GM10266 (cell line): Measurements from ENCODE around the gene ASIC3.
A peak's percentile ranks its signal among the peaks of the same experiment; 100 is the strongest.

Experiments
- DNase-seq: peaks from one replicate; pipeline ENCODE4 v3.0.0; 2012; ENCODE audit errors: extremely low spot score
- TF ChIP-seq, protein P1 (sequence below): IDR thresholded peaks from 2 replicates; pipeline ENCODE4 v1.5.1; 2012; ENCODE audit warnings: mild to moderate bottlenecking, low read depth; ENCODE audit not compliant: control insufficient read depth, insufficient read depth; ENCODE audit errors: missing control alignments

The ASIC3 gene

DNA sequence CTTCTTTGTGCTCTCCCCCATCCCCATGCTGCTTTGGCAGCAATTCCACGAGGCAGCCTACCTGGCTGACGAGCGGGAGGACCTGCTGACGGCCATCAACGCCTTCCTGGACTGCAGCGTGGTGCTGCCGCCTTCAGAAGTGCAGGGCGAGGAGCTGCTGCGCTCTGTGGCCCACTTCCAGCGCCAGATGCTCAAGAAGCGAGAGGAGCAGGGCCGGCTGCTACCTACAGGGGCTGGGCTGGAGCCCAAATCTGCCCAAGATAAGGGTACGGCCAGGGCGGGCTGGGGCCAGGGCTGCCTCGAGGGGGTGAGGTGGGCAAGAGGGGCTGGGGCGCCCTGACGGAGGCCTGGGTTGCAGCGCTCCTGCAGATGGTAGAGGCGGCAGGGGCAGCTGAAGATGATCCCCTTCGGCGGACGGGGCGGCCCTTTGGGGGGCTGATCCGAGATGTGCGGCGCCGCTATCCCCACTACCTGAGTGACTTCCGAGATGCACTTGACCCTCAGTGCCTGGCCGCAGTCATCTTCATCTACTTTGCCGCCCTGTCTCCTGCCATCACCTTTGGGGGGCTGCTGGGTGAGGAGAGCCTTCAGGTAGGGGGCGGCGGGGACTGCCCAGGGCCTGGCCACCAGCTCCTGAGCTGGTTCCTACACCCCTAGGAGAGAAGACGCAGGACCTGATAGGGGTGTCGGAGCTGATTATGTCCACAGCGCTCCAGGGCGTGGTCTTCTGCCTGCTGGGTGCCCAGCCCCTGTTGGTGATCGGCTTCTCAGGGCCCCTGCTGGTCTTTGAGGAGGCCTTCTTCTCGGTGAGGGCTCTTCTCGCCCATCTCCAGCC, 22.9 kb downstream of the ASIC3 start:
- DNase-seq: no peak
- TF ChIP-seq, protein P1, sequence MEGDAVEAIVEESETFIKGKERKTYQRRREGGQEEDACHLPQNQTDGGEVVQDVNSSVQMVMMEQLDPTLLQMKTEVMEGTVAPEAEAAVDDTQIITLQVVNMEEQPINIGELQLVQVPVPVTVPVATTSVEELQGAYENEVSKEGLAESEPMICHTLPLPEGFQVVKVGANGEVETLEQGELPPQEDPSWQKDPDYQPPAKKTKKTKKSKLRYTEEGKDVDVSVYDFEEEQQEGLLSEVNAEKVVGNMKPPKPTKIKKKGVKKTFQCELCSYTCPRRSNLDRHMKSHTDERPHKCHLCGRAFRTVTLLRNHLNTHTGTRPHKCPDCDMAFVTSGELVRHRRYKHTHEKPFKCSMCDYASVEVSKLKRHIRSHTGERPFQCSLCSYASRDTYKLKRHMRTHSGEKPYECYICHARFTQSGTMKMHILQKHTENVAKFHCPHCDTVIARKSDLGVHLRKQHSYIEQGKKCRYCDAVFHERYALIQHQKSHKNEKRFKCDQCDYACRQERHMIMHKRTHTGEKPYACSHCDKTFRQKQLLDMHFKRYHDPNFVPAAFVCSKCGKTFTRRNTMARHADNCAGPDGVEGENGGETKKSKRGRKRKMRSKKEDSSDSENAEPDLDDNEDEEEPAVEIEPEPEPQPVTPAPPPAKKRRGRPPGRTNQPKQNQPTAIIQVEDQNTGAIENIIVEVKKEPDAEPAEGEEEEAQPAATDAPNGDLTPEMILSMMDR: no peak

DNA sequence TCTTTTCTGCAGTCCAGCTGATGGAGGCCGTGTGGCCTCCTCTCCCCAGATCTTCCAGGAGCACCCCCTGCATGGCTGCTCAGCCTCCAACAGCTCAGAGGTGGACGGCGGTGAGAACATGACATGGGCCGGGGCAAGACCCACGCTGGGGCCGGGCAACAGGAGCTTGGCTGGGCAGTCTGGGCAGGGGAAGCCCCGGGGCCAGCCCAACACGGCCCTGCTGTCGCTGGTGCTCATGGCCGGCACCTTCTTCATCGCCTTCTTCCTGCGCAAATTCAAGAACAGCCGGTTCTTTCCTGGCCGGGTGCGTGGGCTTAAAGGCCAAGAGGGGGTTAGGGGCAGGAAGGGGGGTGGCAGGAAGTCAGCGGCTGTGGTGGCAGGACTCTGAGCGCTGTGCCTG, 25.7 kb downstream of the ASIC3 start:
- TF ChIP-seq, protein P1: no peak
- no peak for DNase-seq

DNA sequence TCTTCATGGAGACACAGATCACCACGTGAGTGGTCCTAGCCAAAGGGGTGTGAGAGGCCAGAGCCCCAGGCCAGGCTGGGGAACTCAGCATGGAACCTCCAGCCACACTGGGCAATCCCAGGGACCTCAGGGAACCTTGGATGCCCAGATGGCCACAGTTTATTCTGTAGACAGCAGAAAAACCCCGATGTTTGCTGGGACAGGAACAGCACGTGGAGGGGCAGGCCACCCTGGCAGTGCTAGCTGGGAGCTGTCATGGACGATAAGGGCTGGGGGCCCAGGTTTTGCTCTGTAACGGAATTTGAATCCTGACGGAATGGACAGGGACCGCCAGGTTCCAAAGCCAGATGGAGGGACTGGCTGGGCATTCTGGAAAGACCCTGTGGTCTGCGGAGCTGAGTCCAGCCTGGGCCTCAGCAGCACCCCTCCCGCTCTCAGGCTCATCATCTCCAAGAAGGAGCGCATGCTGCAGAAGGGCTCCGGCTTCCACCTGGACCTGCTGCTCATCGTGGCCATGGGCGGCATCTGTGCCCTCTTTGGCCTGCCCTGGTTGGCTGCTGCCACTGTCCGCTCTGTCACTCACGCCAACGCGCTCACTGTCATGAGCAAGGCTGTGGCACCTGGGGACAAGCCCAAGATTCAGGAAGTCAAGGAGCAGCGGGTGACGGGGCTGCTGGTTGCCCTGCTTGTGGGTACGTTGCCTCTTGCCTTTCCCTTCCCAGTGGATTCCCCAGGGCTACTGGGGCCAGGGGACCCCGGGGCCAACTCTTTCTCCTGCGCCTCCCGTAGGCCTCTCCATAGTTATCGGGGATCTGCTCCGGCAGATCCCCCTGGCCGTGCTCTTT, 26.7 kb downstream of the ASIC3 start:
- DNase-seq: no peak
- TF ChIP-seq, protein P1: no peak

DNA sequence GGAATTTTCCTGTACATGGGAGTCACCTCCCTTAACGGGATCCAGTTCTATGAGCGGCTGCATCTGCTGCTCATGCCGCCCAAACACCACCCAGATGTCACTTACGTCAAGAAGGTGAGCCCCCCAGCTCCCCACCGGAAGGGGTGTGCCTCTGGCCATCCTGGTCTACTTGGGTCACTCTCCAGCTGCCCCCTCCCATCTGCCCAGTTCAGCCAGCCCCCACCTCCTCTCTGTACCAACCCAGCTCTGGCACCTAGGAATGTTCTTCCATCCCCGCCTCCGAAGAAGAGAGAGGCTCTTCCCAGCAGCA, 27.3 kb downstream of the ASIC3 start:
- no peak for DNase-seq
- TF ChIP-seq, protein P1: no peak

DNA sequence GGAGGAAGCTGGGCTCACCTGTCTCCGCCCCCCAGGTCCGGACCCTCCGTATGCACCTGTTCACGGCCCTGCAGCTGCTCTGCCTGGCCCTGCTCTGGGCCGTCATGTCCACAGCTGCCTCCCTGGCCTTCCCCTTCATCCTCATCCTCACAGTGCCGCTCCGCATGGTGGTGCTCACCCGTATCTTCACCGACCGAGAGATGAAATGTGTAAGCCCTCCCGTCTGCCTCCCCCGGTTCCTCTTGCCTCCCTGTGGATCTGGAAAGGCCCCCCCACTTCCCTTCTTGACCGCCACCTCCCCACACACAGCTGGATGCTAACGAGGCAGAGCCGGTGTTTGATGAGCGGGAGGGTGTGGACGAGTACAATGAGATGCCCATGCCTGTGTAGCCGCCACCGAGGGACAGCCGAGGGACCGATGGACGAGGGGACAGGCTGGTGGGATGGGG, 27.7 kb downstream of the ASIC3 start:
- TF ChIP-seq, protein P1: no peak
- no peak for DNase-seq

DNA sequence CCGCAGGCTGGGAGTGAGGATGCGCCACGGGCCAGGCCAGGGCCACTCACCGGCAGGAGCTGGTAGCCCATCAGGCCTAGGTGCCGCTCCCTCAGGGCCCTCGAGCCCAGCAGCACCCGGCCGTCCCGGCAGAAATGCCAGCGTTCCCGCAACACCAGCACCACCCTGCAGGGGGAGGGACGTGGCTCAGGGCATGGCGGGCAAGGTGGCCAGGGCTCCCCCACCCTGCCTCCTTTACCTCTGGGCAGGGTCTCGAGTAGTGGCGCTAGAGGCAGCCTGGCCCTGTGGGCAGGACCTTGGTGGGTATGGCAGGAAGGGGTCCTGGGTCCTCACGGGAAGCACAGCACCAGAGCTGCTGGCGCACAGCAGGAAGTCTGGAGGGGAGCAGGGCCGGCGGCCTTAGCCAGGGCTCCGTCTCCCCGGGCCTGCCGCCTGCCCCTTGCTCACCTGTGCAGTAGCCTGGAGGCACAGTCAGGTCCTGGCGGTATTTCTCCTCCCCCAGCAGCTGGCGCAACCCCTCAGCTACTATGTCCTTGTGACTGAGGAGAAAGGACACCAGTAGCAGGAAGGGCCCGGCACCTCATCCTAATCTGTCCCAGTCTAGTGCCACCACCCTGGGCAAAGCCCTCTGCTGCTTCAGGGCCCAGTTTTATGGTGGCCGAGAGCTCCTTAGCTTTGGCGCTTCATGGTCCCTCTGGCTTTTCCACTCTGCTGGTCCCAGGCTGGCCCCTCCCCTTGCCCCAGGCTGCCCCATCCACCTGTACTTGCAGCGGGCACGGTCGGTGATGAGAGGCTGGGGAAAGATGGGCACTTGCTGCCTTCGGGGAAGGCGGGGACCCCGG, 28.8 kb downstream of the ASIC3 start:
- no peak for DNase-seq
- TF ChIP-seq, protein P1: peak; percentile 10
